Lower leg skin (tissue), 3 donors: ENCODE results near the gene BEX5.

ENCODE experiments used
- POLR2A ChIP-seq, 2 donors: fragments of 450-650 bp; IDR thresholded peaks; one replicate each; pipeline ENCODE4 v1.6.1; 2016 to 2017; ENCODE audit warnings: antibody characterized with exemption in 2 of 2, mild to moderate bottlenecking in 1 of 2, moderate library complexity in 1 of 2
- TF ChIP-seq, protein P1 (sequence below), 3 donors: fragments of 450-650 bp; IDR thresholded peaks; one replicate each; pipeline ENCODE4 v1.5.1; 2016; ENCODE audit warnings: antibody characterized with exemption in 3 of 3, mild to moderate bottlenecking in 3 of 3, moderate library complexity in 2 of 3

DNA sequence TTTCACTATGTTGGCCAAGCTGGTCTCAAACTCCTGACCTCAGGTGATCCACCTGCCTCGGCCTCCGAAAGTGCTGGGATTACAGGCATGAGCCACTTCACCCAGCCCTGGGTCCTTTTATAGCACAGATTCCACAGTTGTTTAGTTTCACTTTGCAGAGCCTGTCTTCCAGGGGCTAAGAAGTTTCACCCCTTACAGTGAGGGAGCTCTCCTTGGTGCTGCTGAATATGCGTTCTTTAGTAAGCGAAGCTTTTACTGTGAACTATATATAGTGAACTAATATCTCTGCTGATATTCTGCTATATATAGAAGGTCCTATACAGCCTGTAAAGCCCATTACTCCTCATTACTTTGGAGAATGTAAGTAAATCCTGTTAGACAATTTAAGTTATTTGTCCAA, 17.7 kb downstream of the BEX5 start:
- TF ChIP-seq POLR2A (IDR thresholded peaks at IDR 0.05): no peak
- TF ChIP-seq, protein P1, sequence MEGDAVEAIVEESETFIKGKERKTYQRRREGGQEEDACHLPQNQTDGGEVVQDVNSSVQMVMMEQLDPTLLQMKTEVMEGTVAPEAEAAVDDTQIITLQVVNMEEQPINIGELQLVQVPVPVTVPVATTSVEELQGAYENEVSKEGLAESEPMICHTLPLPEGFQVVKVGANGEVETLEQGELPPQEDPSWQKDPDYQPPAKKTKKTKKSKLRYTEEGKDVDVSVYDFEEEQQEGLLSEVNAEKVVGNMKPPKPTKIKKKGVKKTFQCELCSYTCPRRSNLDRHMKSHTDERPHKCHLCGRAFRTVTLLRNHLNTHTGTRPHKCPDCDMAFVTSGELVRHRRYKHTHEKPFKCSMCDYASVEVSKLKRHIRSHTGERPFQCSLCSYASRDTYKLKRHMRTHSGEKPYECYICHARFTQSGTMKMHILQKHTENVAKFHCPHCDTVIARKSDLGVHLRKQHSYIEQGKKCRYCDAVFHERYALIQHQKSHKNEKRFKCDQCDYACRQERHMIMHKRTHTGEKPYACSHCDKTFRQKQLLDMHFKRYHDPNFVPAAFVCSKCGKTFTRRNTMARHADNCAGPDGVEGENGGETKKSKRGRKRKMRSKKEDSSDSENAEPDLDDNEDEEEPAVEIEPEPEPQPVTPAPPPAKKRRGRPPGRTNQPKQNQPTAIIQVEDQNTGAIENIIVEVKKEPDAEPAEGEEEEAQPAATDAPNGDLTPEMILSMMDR (IDR thresholded peaks at IDR 0.05): no peak
